Gastroesophageal sphincter (tissue), 3 donors: ENCODE data around the gene ARHGEF4.
A peak's percentile ranks its signal among the peaks of the same experiment; 100 is the strongest.

Experiments used
- EP300 ChIP-seq: sonication (generic); formaldehyde crosslinking; IDR thresholded peaks from one replicate; pipeline ENCODE4 v1.6.1; 2017; ENCODE audit warnings: antibody characterized with exemption, mild to moderate bottlenecking
- POLR2A ChIP-seq, 2 donors: fragments of 450-650 bp; IDR thresholded peaks; one replicate each; pipeline ENCODE4 v1.6.1; 2017; ENCODE audit warnings: antibody characterized with exemption in 2 of 2, mild to moderate bottlenecking in 2 of 2, moderate library complexity in 1 of 2
- TF ChIP-seq, protein P1 (sequence below), 4 experiments: fragments of 200-600 bp in 2 of 4; fragments of 450-650 bp in 2 of 4; sonication (generic) in 1 of 4; IDR thresholded peaks; one replicate each; pipeline ENCODE4 v1.5.1; 2017 to 2019; ENCODE audit warnings: antibody characterized with exemption in 4 of 4, mild to moderate bottlenecking in 2 of 4, moderate library complexity in 2 of 4

DNA sequence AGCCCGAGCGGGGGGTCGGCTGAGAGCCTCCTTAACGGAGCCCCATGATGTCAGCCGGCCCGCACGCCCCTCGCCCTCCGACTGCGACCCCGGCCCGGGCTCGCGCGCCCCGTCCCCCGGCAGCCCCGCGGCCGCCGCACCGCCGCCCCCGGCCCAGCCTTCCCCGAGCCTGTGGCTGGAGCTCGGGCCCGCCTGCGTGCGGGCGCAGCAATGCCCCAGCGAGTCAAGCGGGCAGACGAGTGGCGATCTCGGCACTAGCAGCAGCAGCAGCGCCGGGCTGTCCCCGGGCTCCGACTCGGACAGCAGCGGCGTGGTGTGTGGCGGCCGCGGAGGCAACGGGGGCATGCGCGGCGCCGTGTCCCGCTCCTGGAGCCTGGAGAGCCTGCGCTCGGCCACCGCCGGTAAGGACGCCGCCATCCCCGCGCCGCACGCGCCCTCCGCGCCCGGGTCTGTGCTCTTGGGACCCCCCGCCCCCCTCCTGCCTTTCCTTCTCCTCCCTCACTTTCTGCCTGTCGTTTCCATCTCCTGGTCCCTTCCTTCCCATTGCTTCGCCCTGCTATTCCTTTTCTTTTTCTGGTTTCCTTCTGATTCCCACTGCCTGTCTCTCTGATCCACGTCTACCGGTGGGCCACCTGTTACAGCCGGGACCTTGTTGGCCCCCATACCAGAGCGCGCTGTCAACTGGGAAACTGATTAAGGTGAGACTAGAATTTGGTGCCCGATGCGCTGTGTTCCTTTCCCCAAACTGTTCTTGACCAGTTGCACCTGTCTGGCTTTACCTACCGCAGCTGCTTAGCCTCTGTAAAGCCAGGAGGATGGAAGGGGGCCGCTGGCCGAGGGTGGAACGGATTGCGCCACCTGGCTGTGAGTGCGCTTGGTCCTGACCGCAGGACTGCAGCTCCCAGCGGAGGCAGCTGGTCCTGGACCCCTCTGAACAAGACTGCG lies 127.4 kb downstream of the ARHGEF4 start:
- TF ChIP-seq, protein P1, sequence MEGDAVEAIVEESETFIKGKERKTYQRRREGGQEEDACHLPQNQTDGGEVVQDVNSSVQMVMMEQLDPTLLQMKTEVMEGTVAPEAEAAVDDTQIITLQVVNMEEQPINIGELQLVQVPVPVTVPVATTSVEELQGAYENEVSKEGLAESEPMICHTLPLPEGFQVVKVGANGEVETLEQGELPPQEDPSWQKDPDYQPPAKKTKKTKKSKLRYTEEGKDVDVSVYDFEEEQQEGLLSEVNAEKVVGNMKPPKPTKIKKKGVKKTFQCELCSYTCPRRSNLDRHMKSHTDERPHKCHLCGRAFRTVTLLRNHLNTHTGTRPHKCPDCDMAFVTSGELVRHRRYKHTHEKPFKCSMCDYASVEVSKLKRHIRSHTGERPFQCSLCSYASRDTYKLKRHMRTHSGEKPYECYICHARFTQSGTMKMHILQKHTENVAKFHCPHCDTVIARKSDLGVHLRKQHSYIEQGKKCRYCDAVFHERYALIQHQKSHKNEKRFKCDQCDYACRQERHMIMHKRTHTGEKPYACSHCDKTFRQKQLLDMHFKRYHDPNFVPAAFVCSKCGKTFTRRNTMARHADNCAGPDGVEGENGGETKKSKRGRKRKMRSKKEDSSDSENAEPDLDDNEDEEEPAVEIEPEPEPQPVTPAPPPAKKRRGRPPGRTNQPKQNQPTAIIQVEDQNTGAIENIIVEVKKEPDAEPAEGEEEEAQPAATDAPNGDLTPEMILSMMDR (IDR thresholded peaks at IDR 0.05) = peak in 1 of 4 experiments; percentile 32
- no peak for TF ChIP-seq POLR2A (IDR thresholded peaks at IDR 0.05)
- TF ChIP-seq EP300 = no peak
